HEK293 (cell line): ENCODE results near the gene TTBK1.

Source experiments
- CTCF ChIA-PET: fragments of 350-600 bp; formaldehyde crosslinking; extraction: SDS; loops from one replicate; lab custom pipeline; 2021; ENCODE audit warnings: antibody characterized with exemption; lab: Yijun Ruan, JAX
- POLR2A ChIA-PET: fragments of 300-600 bp; formaldehyde crosslinking; extraction: SDS; loops from one replicate; lab custom pipeline; 2020; ENCODE audit warnings: antibody characterized with exemption, inconsistent platforms; lab: Yijun Ruan, JAX
- H3K27ac ChIP-seq: fragments of 200-500 bp; sonication (Bioruptor generic); 2 replicates; pipeline ENCODE4 v1.5.1; 2014; ENCODE audit warnings: low read depth, low read length, control low read depth, inconsistent platforms; ENCODE audit errors: extremely low read depth
- H3K36me3 ChIP-seq, 2 experiments: fragments of 200-500 bp in 1 of 2; sonication (Bioruptor generic) in 1 of 2; 1 replicate in 1 of 2; 2 replicates in 1 of 2; pipeline ENCODE4 v1.5.1; 2014 to 2017; ENCODE audit warnings: inconsistent platforms in 2 of 2, low read length in 2 of 2; ENCODE audit not compliant: control insufficient read depth in 2 of 2, insufficient read depth in 1 of 2
- H3K4me1 ChIP-seq: fragments of 200-500 bp; sonication (Bioruptor generic); 2 replicates; pipeline ENCODE4 v1.5.1; 2014; ENCODE audit warnings: mild to moderate bottlenecking, low read length, inconsistent platforms; ENCODE audit not compliant: control insufficient read depth, insufficient read depth
- H3K4me3 ChIP-seq: 2 replicates; pipeline ENCODE4 v1.5.1; 2011; ENCODE audit warnings: low read depth, mild to moderate bottlenecking, control low read depth, low read length, moderate library complexity
- H3K9me3 ChIP-seq: fragments of 200-500 bp; sonication (Bioruptor generic); 2 replicates; pipeline ENCODE4 v1.5.1; 2014; ENCODE audit warnings: low read depth, low read length, inconsistent platforms; ENCODE audit not compliant: control insufficient read depth, insufficient read depth
- GLIS1 ChIP-seq: fragments of 450-650 bp; formaldehyde crosslinking; IDR thresholded peaks from 2 replicates; pipeline ENCODE4 v1.5.1; 2016; ENCODE audit warnings: missing biosample characterization, missing genetic modification characterization
- MZF1 ChIP-seq: fragments of 450-650 bp; formaldehyde crosslinking; IDR thresholded peaks from 2 replicates; pipeline ENCODE4 v1.5.1; 2017; ENCODE audit warnings: missing biosample characterization, missing genetic modification characterization, borderline replicate concordance
- WT1 ChIP-seq: fragments of 450-650 bp; formaldehyde crosslinking; IDR thresholded peaks from 2 replicates; pipeline ENCODE4 v1.5.1; 2016; ENCODE audit warnings: missing biosample characterization, missing genetic modification characterization
- ZBTB1 ChIP-seq: fragments of 450-650 bp; formaldehyde crosslinking; IDR thresholded peaks from 2 replicates; pipeline ENCODE4 v1.5.1; 2016; ENCODE audit warnings: missing biosample characterization, missing genetic modification characterization
- ZBTB17 ChIP-seq: fragments of 450-650 bp; formaldehyde crosslinking; IDR thresholded peaks from 2 replicates; pipeline ENCODE4 v1.5.1; 2016; ENCODE audit warnings: missing biosample characterization, missing genetic modification characterization
- ZFHX2 ChIP-seq: fragments of 450-650 bp; formaldehyde crosslinking; conservative IDR thresholded peaks from 2 replicates; pipeline ENCODE4 v1.5.1; 2016; ENCODE audit warnings: missing biosample characterization, missing genetic modification characterization
- ZFP37 ChIP-seq: fragments of 450-650 bp; formaldehyde crosslinking; IDR thresholded peaks from 2 replicates; pipeline ENCODE4 v1.5.1; 2016; ENCODE audit warnings: missing biosample characterization, missing genetic modification characterization
- ZFP69B ChIP-seq: fragments of 450-650 bp; formaldehyde crosslinking; IDR thresholded peaks from 2 replicates; pipeline ENCODE4 v1.5.1; 2016; ENCODE audit warnings: missing biosample characterization, missing genetic modification characterization
- ZNF10 ChIP-seq: fragments of 450-650 bp; formaldehyde crosslinking; IDR thresholded peaks from 2 replicates; pipeline ENCODE4 v1.5.1; 2017; ENCODE audit warnings: missing biosample characterization, missing genetic modification characterization
- ZNF112 ChIP-seq: fragments of 450-650 bp; formaldehyde crosslinking; IDR thresholded peaks from 2 replicates; pipeline ENCODE4 v1.5.0; 2017; ENCODE audit warnings: missing biosample characterization, missing genetic modification characterization
- ZNF114 ChIP-seq: fragments of 450-650 bp; formaldehyde crosslinking; IDR thresholded peaks from 2 replicates; pipeline ENCODE4 v1.5.0; 2017; ENCODE audit warnings: missing biosample characterization, missing genetic modification characterization
- ZNF121 ChIP-seq: fragments of 450-650 bp; formaldehyde crosslinking; IDR thresholded peaks from 2 replicates; pipeline ENCODE4 v1.5.1; 2016; ENCODE audit warnings: missing biosample characterization, missing genetic modification characterization
- ZNF132 ChIP-seq: fragments of 450-650 bp; formaldehyde crosslinking; IDR thresholded peaks from 2 replicates; pipeline ENCODE4 v1.5.1; 2017; ENCODE audit warnings: missing biosample characterization, missing genetic modification characterization, borderline replicate concordance
- ZNF18 ChIP-seq: fragments of 450-650 bp; formaldehyde crosslinking; IDR thresholded peaks from 2 replicates; pipeline ENCODE4 v1.5.1; 2016; ENCODE audit warnings: missing biosample characterization, missing genetic modification characterization
- ZNF19 ChIP-seq: fragments of 450-650 bp; formaldehyde crosslinking; IDR thresholded peaks from 2 replicates; pipeline ENCODE4; 2016; ENCODE audit warnings: missing biosample characterization, missing genetic modification characterization, low read depth
- ZNF211 ChIP-seq: fragments of 450-650 bp; formaldehyde crosslinking; IDR thresholded peaks from 2 replicates; pipeline ENCODE4 v1.5.1; 2016; ENCODE audit warnings: low read depth, missing biosample characterization, missing genetic modification characterization
- ZNF223 ChIP-seq: fragments of 450-650 bp; formaldehyde crosslinking; IDR thresholded peaks from 2 replicates; pipeline ENCODE4 v1.5.1; 2016; ENCODE audit warnings: missing biosample characterization, missing genetic modification characterization
- ZNF292 ChIP-seq: fragments of 450-650 bp; formaldehyde crosslinking; IDR thresholded peaks from 2 replicates; pipeline ENCODE4 v1.5.1; 2016; ENCODE audit warnings: low read depth, missing biosample characterization, missing genetic modification characterization, borderline replicate concordance
- ZNF311 ChIP-seq: fragments of 450-650 bp; formaldehyde crosslinking; IDR thresholded peaks from 2 replicates; pipeline ENCODE4 v1.5.1; 2017; ENCODE audit warnings: missing biosample characterization, missing genetic modification characterization, borderline replicate concordance
- ZNF366 ChIP-seq: fragments of 450-650 bp; formaldehyde crosslinking; conservative IDR thresholded peaks from 2 replicates; pipeline ENCODE4 v1.5.1; 2016; ENCODE audit warnings: missing biosample characterization, missing genetic modification characterization
- ZNF48 ChIP-seq: fragments of 450-650 bp; formaldehyde crosslinking; IDR thresholded peaks from 2 replicates; pipeline ENCODE4 v1.5.1; 2016; ENCODE audit warnings: missing biosample characterization, missing genetic modification characterization
- ZNF488 ChIP-seq: fragments of 450-650 bp; formaldehyde crosslinking; IDR thresholded peaks from 2 replicates; pipeline ENCODE4 v1.5.1; 2016; ENCODE audit warnings: missing biosample characterization, missing genetic modification characterization
- ZNF521 ChIP-seq: fragments of 450-650 bp; formaldehyde crosslinking; IDR thresholded peaks from 2 replicates; pipeline ENCODE4 v1.5.1; 2017; ENCODE audit warnings: missing biosample characterization, mild to moderate bottlenecking, missing genetic modification characterization
- ZNF548 ChIP-seq: fragments of 450-650 bp; formaldehyde crosslinking; IDR thresholded peaks from 2 replicates; pipeline ENCODE4 v1.5.1; 2016; ENCODE audit warnings: missing biosample characterization, missing genetic modification characterization
- ZNF623 ChIP-seq: fragments of 450-650 bp; formaldehyde crosslinking; IDR thresholded peaks from 2 replicates; pipeline ENCODE4 v1.5.1; 2016; ENCODE audit warnings: missing biosample characterization, missing genetic modification characterization
- ZNF768 ChIP-seq: fragments of 450-650 bp; formaldehyde crosslinking; IDR thresholded peaks from 2 replicates; pipeline ENCODE4 v1.5.1; 2018; ENCODE audit warnings: missing biosample characterization, mild to moderate bottlenecking, missing genetic modification characterization
- ZNF837 ChIP-seq: fragments of 450-650 bp; formaldehyde crosslinking; IDR thresholded peaks from 2 replicates; pipeline ENCODE4 v1.5.1; 2016; ENCODE audit warnings: missing biosample characterization, missing genetic modification characterization
- TF ChIP-seq, protein P1 (sequence below): fragments of 450-650 bp; formaldehyde crosslinking; IDR thresholded peaks from 2 replicates; pipeline ENCODE4 v1.5.1; 2016; ENCODE audit warnings: missing biosample characterization, missing genetic modification characterization
- TF ChIP-seq, protein P2 (sequence below): fragments of 450-650 bp; formaldehyde crosslinking; IDR thresholded peaks from 2 replicates; pipeline ENCODE4 v1.5.1; 2017; ENCODE audit warnings: missing biosample characterization, missing genetic modification characterization
- TF ChIP-seq, protein P3 (sequence below): fragments of 450-650 bp; formaldehyde crosslinking; IDR thresholded peaks from 2 replicates; pipeline ENCODE4 v1.5.1; 2016; ENCODE audit warnings: missing biosample characterization, missing genetic modification characterization
- TF ChIP-seq, protein P4 (sequence below): fragments of 450-650 bp; formaldehyde crosslinking; IDR thresholded peaks from 2 replicates; pipeline ENCODE4 v1.5.1; 2016; ENCODE audit warnings: missing biosample characterization, missing genetic modification characterization, borderline replicate concordance

Gene TTBK1

DNA sequence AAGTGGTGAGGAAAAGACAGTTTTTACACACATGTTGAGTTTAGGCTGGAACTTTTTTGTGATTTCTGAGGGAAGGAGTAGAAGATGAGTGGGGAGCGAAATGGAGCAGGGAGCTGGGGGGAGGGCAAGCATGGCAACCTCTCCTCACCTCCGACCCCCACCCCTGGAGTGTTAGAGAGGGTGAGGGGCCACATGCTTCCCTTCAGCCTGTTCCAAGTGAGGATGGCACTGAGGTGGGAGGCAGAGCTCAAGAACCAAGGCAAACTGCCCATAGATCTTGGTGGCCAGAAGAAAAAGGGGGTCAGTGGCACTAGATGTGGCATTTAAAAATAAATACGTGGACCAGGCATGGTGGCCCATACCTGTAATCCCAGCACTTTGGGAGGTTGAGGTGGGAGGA is 4.8 kb downstream of the TTBK1 start:
- no peaks in the 10 kb centered on the region for H3K36me3 ChIP-seq
- CTCF ChIA-PET, result interaction anchor here (1.4 to 1.9 kb wide), 2 partner anchors 18 to 19 kb away, joined by 3 to 8 read pairs; partner anchors contain the start of gene DNPH1
- H3K4me3 ChIP-seq, result no peak overlapping the region
- no peak for TF ChIP-seq ZNF223 (tag by site-specific recombination)
- no peak for TF ChIP-seq ZNF18 (tag by site-specific recombination)
- TF ChIP-seq GLIS1, result no peak
- no peak for TF ChIP-seq ZNF488
- no peak for TF ChIP-seq ZNF112 (tag by site-specific recombination)
- no peak for TF ChIP-seq ZNF48 (tag by site-specific recombination)
- TF ChIP-seq, protein P1, sequence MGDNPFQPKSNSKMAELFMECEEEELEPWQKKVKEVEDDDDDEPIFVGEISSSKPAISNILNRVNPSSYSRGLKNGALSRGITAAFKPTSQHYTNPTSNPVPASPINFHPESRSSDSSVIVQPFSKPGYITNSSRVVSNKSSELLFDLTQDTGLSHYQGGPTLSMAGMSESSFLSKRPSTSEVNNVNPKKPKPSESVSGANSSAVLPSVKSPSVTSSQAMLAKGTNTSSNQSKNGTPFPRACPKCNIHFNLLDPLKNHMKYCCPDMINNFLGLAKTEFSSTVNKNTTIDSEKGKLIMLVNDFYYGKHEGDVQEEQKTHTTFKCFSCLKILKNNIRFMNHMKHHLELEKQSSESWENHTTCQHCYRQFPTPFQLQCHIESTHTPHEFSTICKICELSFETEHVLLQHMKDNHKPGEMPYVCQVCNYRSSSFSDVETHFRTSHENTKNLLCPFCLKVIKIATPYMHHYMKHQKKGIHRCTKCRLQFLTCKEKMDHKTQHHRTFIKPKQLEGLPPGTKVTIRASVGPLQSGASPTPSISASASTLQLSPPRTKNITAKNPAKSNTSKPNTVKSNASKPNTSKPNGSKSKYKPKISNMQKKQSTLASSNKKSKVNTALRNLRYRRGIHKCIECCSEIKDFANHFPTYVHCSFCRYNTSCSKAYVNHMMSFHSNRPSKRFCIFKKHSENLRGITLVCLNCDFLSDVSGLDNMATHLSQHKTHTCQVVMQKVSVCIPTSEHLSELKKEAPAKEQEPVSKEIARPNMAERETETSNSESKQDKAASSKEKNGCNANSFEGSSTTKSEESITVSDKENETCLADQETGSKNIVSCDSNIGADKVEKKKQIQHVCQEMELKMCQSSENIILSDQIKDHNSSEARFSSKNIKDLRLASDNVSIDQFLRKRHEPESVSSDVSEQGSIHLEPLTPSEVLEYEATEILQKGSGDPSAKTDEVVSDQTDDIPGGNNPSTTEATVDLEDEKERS (tag by site-specific recombination), result no peak
- no peak for TF ChIP-seq ZNF521
- TF ChIP-seq, protein P2, sequence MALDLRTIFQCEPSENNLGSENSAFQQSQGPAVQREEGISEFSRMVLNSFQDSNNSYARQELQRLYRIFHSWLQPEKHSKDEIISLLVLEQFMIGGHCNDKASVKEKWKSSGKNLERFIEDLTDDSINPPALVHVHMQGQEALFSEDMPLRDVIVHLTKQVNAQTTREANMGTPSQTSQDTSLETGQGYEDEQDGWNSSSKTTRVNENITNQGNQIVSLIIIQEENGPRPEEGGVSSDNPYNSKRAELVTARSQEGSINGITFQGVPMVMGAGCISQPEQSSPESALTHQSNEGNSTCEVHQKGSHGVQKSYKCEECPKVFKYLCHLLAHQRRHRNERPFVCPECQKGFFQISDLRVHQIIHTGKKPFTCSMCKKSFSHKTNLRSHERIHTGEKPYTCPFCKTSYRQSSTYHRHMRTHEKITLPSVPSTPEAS, result no peak
- TF ChIP-seq ZNF121 (tag by site-specific recombination), result no peak
- TF ChIP-seq ZFP69B (tag by site-specific recombination), result no peak
- POLR2A ChIA-PET, result no interaction called here
- no peaks in the 10 kb centered on the region for H3K9me3 ChIP-seq
- no peak overlapping the region for H3K27ac ChIP-seq
- H3K4me1 ChIP-seq, result peaks cover 15% of the 10 kb centered on the region

- POLR2A ChIA-PET, result no interaction called here
Measured at GRCh38 chr6:43248791-43249190, 5.5 kb downstream of the TTBK1 start.

GRCh38 chr6:43250992-43251373 is 7.7 kb downstream of the TTBK1 start:
- no peaks in the 10 kb centered on the region for H3K36me3 ChIP-seq
- CTCF ChIA-PET, result interaction anchor here (0.8 to 2.9 kb wide), 4 partner anchors 11 to 29 kb away, joined by 3 to 9 read pairs (median 4); partner anchors contain the start of gene DNPH1
- no peak overlapping the region for H3K4me3 ChIP-seq
- peak overlapping the region; percentile 7; the same call in 1 of the 2 replicates for H3K27ac ChIP-seq
- POLR2A ChIA-PET, result interaction anchor here (0.6 kb wide), 2 partner anchors 74 to 173 kb away, joined by 3 read pairs; no protein-coding TSS in a partner anchor
- no peaks in the 10 kb centered on the region for H3K9me3 ChIP-seq
- peaks cover 15% of the 10 kb centered on the region for H3K4me1 ChIP-seq
- TF ChIP-seq ZNF366 (tag by site-specific recombination), result peak; percentile 77
- TF ChIP-seq, protein P3, sequence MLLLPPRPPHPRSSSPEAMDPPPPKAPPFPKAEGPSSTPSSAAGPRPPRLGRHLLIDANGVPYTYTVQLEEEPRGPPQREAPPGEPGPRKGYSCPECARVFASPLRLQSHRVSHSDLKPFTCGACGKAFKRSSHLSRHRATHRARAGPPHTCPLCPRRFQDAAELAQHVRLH (tag by site-specific recombination), result no peak
- TF ChIP-seq ZNF132 (tag by site-specific recombination), result no peak
- TF ChIP-seq, protein P4, sequence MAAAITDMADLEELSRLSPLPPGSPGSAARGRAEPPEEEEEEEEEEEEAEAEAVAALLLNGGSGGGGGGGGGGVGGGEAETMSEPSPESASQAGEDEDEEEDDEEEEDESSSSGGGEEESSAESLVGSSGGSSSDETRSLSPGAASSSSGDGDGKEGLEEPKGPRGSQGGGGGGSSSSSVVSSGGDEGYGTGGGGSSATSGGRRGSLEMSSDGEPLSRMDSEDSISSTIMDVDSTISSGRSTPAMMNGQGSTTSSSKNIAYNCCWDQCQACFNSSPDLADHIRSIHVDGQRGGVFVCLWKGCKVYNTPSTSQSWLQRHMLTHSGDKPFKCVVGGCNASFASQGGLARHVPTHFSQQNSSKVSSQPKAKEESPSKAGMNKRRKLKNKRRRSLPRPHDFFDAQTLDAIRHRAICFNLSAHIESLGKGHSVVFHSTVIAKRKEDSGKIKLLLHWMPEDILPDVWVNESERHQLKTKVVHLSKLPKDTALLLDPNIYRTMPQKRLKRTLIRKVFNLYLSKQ (tag by site-specific recombination), result no peak
- no peak for TF ChIP-seq ZFP69B (tag by site-specific recombination)
- no peak for TF ChIP-seq MZF1 (tag by site-specific recombination)
- TF ChIP-seq ZNF292, result no peak
- no peak for TF ChIP-seq ZBTB1 (tag by site-specific recombination)
- no peak; the same call in 1 of the 2 replicates for TF ChIP-seq ZBTB17
- no peak for TF ChIP-seq ZNF623 (tag by site-specific recombination)

More at GRCh38 chr6:43248791-43249190, 5.5 kb downstream of the TTBK1 start:
- no peak overlapping the region for H3K27ac ChIP-seq
- TF ChIP-seq WT1 (tag by site-specific recombination), result no peak
- TF ChIP-seq ZFP37, result no peak
- TF ChIP-seq ZNF311 (tag by site-specific recombination), result no peak
- no peak for TF ChIP-seq ZNF211 (tag by site-specific recombination)
- TF ChIP-seq ZNF19 (tag by site-specific recombination), result no peak
- TF ChIP-seq ZNF768 (tag by site-specific recombination), result no peak
- no peak for TF ChIP-seq ZNF10 (tag by site-specific recombination)
- no peak for TF ChIP-seq ZNF837 (tag by site-specific recombination)
- no peak for TF ChIP-seq ZNF114 (tag by site-specific recombination)
- TF ChIP-seq ZNF548 (tag by site-specific recombination), result no peak
- no peak for TF ChIP-seq ZFHX2 (tag by site-specific recombination)
- TF ChIP-seq, all 188 proteins: peak for 0
- no peaks in the 10 kb centered on the region for H3K36me3 ChIP-seq
- no peaks in the 10 kb centered on the region for H3K9me3 ChIP-seq
- no peak overlapping the region for H3K4me3 ChIP-seq
- CTCF ChIA-PET, result interaction anchor here (1.4 to 1.9 kb wide), 2 partner anchors 19 to 20 kb away, joined by 3 to 8 read pairs; partner anchors contain the start of gene DNPH1
- peaks cover 15% of the 10 kb centered on the region for H3K4me1 ChIP-seq
